ENCODE data around the gene DCAF11.

GRCh38 chr14:24130380-24130716, 15.8 kb downstream of the DCAF11 start, which contains the start of gene FITM1:
- no peak for TF ChIP-seq POLR2AphosphoS5 (IDR thresholded peaks at IDR 0.05)
- no peak for TF ChIP-seq CTCF (IDR thresholded peaks at IDR 0.05 in 8 of 11, conservative IDR thresholded peaks at IDR 0.05 in 3 of 11)
- no peak for TF ChIP-seq POLR2A (IDR thresholded peaks at IDR 0.05)
